ENCODE results near the gene OTOG.

OTOG gene

DNA sequence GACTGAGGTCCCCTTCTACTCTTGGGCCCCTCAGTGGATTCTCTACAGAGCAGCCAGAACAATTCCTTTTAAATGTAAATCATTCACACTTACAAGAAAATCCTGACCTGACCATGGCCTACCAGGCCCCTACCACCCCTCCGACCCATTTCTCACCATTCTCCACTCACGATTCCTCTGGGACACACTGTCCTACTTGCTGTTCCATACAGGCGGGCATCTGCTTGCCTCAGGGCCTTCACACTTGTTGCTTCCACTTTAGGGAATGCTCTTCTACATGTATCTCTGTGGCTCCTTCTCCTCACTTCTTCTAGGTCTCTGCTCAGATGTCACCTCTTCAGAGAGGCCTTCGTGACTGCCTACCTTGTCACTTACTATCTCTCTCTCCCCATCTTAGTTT lies 6.3 kb upstream of the OTOG start:
- no peak for DNase-seq (ENCODE audit: low read depth)

DNA sequence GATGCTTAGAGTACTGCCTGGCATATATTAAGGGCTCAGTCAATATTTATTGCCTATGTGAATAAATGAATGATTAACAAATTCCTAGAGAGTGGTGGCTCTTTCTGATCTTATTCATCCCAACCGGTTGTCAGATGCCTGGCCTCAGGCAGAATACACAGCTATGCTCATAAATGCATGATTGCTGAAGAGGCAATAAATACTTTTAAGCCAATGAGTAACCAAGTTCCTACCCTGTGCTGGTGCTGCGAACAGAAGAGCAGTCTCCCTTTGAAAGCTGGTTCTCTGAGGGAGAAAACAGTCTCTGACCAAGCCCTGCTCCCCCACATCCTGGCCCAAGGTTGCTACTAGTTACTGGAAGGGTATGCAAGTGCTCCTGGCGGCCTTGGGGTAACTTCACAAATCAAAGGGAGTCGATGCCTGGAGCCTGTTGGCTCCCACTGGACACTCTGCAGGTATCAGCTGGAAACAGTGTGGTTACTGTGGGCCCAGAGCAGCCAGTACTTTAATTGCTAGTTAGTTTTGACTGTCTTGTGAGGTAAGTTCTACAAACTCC lies 5.7 kb upstream of the OTOG start:
- DNase-seq (ENCODE audit: low read depth) = no peak

DNA sequence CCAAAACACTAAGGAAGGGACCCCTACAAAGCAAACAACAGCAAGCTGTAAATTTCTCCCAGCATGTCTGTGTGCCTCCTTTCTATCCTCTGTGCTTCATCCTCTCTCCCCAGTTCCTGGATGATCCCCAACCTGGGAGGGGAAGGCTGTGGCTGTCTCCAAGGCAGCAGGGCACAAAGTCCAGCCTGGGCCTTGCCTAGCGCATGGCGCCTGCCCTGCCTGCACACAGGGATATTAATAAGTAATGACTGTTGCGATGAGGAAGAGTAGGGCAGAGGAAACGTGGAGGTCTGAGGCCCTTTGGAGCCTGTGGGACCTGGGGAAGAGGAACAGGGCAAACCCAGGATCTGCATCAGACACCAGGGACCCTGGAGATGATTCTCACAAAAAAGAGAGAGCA lies 4.8 kb upstream of the OTOG start:
- no peak for DNase-seq (ENCODE audit: low read depth)

DNA sequence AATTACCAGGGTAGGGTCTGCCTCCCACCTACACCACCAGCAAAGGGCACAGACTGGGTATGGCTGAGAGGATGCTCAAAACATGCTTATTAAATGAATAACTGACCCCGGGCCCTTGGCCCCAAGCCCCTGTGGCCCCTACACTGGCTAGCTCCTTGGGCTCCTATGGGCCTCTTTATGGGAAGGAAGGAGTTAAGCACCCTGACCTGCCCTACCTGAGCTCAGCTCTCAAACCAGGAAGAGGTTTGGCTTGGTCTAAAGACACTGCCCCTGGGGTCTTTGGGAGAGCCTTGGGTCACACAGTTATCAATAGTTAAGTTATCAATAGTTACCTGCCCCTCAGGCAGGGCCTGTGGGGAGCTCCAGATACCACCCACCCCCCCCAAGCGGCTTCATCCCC lies 4.0 kb upstream of the OTOG start:
- no peak for DNase-seq (ENCODE audit: low read depth)

DNA sequence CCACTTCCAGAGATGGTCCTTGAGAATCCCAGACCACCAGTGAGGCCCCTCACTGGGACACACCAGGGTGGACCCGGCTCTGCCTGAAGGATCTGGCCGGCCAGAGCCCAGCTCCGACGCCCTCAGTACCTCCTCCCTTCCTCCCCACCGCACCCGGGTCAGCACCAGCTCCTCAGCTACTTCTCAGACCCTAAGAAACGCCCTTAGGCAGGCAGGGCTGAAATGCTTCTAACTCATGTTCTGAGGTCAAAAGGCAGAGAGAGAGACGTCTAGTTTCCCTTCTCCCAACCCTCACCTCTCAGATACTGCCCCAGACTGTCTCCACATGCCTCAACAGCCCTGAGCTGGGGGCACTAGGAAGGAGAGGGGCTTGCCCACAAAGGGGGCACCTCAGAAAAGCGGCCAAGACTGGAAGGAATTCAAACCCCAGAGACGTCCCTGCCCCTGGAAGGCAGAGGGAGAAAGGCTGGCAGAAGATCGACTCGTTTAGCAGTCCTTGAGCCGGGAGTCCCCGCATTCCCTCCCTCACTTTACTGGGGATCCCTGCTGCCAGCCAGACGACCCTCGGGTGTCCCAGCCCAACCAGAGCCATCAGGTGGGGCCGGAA lies 3.4 kb upstream of the OTOG start:
- no peak for DNase-seq (ENCODE audit: low read depth)

DNA sequence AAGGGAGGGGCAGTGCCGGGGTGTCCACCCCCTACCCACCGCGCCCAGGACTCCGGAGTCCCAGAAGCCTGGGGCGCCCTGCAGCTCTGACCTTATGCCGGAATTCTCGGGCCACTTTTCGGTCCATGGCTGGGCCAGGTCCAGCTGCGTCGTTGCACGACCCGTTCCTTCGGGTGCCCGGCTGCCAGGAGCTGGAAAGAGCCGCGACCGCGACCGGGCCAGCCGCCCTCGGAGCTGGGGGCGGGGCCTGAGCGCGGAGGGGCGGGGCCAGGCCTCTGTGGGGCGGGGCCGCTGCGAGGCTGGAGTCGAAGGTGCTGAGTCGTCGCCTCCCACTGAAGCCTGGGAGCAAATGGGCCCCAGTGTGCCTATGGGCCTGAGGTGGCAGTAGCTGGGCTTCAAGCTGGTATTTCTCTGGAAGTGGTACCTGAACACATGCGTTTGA lies 2.9 kb upstream of the OTOG start, which contains the start of gene USH1C:
Gene USH1C (minus strand): TSS at position 236 of the 442 bp plus-strand sequence. CDS start 109 bp downstream, at position 127.
- DNase-seq (ENCODE audit: low read depth) = peak; percentile 45

DNA sequence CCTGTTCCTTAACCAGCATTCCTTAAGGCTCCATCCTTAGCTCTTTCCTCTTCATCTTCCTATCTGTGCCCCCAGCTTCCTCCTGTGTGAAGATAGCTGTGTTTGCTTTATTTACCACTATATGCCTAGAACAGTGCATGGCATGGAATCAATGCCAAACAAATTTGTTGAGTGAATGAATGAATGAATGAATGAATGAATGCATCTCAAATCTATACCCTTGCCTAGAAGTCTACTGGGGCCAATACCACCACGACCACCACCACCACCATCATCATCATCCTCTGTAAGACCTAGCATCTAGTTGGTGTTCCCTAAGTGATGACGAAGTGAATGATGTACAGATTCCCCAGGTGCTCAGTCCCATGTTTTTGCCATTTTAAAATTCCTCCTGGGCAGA lies 819 bp upstream of the OTOG start:
- DNase-seq (ENCODE audit: low read depth) = no peak

DNA sequence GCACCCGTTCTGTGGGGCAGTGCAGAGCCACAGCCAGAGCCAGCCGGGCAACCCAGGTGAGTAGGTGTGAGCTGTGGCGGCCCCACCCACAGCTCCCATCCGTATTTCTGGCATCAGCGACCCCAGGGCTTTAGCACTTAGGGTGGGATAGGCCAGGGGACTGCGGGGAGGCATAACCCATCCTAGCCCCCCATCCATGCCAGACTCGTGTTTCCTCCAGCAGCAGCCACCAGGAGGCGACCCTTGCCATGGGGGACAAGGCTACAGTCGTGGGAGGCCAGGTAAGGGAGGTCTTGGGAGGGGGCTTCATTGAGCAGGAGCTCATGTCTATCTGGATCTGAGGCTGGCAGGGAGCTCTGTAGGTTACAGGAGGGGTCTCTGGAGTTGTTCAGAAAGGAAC lies 873 bp downstream of the OTOG start:
- DNase-seq (ENCODE audit: low read depth) = no peak

DNA sequence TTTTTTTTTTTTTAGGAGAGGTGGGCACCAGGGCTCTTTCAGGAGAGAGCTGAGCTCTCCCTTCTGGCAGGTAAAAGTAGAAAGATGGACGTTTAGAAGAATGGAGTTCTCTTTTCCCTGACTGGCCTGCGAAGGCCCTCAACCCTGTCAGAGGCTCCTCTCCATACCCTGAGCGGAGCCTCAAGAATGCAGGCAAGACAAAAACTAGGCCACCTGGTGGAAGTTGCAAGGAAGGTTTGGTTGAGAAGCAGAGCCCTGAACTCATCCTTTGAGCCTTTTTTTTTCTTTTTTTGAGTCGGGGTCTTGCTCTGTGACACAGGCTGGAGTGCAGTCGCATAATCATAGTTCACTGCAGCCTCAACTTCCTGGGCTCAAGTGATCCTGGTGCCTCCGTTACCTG lies 1.4 kb downstream of the OTOG start:
- DNase-seq (ENCODE audit: low read depth) = no peak

DNA sequence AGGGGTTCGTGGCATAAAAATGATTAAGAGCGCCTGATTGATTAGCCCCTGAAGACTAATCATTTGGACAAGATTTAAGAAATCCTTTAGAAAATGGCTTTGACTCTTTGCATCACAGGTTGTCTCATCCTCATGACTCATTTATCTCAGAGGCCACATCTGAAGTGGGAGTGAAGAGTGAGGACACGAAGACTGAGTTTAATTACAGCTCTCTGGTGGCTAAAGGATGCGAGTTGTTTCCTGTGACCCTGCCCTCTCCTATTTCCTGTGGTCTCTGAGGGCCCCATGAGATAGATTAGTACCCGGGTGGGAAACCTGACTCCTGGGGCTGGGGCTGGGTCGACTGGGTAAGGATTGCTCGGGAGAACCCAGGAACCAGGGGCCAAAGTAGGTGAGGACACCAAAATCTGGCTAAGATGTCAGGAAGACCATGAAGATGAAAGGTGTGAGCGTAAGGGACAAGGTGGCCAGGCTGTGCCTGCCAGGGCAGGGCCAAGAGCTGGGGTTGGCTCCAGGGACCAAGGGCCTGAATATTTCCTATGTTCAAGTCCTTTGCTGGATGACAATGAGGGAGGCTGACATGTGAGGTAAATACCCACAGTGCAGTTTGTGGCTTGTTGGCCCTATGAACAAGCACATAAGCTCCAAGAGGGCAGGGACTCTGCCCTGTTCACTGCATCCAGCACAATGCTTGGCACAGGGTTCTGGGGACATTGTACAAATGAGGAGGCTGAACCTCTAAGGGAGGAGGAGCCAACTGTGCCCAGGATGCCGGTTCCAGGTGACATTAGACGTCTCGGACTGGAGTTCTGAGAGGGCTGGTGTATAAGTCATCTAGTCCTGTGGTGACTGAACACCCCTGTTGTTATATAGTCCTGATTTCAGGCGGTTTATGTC lies 3.6 kb downstream of the OTOG start:
- no peak for DNase-seq (ENCODE audit: low read depth)

DNA sequence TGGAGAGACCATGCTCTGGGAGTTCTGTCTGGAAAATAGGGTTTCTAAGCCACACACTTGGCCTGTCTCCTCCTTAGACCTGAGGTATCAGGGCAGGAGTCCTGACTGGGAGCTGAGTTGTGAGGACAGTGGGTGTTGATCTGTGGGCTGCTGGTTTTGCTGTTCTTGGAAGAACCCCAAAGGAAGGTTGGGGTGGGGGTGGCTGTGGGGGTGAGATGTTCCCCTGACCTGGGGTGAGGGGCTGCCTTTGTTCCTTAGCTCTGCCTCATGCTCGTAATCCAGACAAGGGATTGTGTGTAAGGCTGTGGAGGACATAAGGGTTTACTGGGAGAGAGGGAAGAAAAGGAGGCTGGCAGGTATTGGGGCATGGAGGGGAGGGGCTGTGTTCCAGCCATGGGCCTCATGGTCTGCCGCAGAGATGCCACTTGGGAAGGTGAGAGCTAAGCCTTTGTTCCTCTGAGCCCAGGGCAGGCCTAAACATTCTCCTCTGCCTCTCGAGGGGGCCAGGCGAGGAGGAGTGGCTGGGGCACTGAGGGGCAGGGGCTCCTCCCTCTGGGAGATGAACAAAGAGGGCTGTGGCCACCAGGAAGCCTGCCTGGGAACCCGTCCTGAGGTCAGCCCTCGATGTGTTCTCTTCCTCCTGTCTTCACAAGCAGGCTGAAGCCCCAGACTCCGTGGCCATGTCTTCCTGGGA lies 4.4 kb downstream of the OTOG start:
- DNase-seq (ENCODE audit: low read depth) = no peak

DNA sequence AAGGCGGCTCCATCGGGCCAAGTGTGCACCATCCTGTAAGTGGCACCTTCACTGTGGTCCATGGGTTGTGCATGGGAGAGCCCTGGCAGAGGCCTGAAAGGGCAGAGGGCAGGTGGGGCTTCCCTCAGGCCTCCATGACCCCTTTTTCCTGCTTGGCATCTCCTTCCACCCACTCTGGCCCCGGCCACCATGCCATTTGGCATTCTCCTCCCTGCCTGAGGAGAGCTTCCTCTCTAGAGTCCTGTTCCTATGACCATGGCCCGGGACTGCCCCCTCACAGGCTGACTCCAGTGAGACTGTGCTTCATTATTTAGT lies 4.9 kb downstream of the OTOG start:
- no peak for DNase-seq (ENCODE audit: low read depth)

DNA sequence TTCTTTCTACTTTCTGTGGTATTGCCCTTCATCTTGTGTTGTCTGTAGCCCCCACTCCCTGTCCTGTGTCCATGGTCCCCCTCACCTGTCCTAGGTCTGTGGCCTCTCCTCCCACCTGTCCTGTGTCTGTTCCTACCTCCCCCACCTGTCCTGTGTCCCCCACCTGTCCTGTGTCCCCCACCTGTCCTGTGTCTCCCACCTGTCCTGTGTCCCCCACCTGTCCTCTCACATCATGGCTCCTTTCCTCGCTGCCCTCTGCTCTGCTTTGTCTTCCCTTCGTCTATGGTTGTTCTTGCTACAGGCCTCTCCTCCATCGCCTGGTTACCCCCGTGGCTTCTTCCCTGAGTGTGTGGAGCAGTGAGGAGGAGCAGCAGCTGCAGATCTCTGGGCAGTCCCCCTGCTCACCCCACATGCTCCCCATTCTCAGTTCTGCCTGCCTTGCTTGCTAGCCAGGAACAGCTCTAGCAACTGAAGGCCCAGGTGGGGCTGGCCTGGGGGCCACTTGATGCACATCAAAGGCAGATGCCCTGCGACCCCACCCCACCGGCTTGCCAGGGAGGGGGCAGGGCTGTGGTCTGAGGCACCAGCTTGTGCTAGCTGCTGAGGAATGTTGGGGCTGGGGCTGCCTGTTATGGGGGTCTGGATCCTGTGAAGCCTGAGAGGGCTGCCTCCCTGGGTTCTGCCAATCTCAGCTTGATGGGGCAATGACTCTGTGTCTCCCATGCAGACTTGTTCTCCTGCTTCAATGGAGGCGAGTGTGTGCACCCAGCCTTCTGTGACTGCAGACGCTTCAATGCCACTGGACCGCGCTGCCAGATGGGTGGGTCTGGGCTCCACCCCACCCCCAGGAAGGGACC lies 5.6 kb downstream of the OTOG start:
- DNase-seq (ENCODE audit: low read depth) = no peak

DNA sequence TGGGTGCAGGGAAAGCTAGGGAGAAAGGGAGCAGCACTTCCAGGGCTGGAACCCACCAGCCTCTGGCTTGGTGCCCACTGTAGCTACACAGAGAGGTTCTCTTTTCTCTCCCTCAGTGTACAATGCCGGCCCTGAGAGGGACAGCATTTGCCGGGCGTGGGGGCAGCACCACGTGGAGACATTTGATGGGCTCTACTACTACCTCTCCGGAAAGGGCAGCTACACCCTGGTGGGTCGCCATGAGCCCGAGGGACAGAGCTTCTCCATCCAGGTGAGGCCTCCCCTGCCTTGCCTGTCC lies 6.1 kb downstream of the OTOG start:
- DNase-seq (ENCODE audit: low read depth) = no peak

DNA sequence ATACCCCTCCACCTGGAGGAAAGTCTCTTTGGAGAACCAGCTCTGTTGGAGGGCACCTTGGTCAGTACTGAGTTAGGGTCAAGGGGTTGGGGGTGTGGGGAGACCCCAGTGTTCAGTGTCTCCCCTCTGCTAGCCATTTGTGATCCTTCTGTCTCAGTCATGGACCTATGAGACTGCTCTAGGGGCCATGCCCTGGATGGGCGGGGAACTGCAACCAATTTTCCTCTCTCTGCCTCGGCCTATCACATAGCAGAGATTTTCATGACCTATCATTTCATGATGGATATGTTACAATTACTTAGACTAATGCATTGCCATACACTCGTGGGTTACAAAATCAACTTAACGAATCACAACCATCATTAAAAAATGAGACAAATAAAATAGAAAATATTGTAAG lies 7.4 kb downstream of the OTOG start:
- no peak for DNase-seq (ENCODE audit: low read depth)

DNA sequence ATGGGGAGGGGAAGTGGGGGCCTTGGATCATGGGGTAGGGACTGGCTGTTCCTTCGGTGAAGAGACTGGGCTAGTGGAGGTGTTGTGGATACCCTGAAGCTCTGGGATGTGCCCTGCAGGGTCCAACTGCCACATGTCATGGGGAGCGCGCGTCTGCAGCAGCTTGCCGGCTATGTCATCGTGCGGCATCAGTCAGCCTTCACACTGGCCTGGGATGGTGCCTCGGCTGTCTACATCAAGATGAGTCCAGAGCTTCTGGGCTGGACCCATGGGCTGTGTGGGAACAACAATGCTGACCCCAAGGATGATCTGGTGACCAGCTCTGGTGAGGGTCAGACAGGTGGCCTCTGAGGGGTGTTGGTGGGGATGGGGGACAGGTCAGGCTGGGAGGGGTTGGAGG lies 9.9 kb downstream of the OTOG start:
- DNase-seq (ENCODE audit: low read depth) = no peak

DNA sequence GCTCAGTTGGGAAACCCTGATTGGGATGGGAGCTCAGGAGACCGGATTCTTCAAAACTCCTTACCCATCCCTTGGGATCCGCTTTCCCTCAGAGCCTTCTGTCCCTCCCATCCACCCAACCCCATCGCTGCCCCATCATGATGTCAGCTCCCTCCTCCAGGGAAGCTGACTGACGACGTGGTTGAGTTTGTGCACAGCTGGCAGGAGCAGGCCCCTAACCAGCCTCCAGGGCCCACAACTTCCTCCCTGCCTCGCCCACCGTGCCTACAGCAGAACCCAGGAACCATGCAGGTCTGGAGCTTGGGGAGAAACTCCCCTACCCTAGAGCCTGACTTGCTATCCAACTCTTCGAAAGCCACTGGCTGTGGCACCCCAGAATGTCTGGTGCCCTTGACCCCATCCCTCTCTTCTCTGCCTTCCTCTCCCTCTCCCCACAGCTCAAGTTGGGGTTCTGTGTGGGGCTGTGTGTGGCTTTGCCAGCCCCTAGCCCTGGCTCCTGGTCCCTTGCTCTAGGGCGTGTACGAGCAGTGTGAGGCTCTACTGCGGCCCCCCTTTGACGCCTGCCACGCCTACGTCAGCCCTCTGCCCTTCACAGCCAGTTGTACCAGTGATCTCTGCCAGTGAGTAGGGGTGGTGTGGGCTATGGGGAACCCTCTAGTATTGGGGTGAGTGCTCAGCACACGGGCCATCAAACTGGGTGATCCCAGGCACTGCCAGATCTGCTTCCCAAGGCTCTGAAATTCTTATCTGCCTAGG lies 11.1 kb downstream of the OTOG start:
- DNase-seq (ENCODE audit: low read depth) = no peak

DNA sequence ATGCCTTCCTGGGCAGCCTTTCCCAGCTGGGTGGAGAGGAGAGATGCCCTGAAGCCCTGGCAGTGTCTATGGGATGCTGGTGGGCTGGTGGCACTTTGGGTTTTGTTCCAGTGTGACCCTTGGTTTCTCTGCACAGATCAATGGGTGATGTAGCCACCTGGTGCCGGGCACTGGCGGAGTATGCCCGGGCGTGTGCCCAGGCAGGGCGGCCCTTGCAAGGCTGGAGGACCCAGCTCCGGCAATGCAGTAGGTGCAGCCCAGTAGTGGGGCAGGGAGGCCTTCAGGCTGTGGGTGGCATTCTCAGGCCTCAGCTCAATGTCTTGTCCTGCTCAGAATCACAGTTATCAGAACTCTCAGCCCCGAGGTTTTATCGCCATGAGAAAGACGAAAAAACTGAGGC lies 11.9 kb downstream of the OTOG start:
- no peak for DNase-seq (ENCODE audit: low read depth)

DNA sequence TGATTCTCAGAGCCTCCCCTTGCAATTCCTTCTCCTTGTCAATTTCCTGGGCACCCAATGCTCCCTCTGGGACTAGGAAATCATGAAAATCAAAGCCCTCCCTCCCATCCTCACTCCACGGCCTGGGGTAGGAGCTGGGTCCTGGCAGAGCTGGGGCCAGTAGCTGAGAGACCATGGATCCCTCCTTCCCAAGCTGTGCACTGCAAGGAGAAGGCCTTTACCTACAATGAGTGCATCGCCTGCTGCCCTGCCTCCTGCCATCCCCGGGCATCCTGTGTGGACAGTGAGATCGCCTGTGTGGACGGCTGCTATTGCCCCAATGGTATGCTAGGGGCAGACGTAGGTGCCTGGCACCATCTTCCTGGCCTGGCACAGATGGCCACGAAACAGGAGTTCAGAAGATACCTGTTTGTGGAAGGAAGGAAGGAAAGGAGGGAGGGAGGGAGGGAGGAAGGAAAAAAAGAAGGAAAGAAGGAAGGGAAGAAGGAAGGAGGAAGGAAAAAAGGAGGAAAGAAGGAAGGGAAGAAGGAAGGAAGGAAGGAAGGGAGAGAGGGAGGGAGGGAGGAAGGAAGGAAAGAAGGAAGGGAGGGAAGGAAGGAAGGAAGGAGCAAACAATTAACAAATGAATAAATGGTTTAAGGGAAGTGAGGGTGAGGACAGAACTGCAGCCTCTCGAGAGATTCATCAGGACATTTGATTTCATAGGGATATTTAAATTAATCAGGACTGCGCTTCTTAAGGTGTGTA lies 12.5 kb downstream of the OTOG start:
- no peak for DNase-seq (ENCODE audit: low read depth)

DNA sequence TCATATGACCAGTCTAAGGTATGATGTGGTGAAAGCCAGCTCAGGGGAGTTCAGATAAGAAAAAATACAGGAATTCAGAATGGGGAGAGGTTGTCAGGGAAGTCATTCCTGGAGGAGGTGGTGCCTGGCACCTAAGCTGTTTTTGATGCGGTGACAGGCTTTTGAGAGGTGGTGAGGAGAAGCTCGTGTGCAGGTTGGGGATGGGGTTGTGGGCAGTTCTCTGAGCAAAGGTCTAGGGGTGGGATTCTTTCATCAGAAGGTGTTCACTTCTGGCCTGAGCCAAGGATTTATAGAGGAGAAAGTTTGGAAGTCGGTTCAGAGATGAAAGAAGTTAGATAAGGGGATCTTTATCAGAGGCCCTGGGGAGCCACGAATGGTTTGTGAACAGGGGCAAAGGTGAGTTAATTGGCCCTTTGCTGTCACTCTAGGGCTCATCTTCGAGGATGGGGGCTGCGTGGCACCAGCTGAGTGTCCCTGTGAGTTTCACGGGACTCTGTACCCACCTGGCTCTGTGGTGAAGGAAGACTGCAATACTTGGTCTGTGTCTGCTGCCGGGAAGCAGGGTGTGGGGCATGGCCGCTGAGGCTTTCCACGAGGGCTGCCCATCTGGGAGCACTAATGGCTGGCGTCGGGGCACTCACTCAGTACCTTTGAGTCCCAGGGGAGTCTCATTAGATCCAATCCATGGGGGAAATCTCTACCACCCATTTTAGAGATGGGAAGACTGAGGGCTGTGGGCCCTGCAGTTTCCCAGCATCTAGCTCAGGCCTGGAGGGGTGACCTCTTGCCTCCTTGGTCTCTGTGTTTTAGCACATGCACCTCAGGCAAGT lies 13.4 kb downstream of the OTOG start:
- DNase-seq (ENCODE audit: low read depth) = no peak

All from activated T-cell treated with anti-CD3 and anti-CD28 coated beads for 48 hours (primary cell).